Muscle layer of duodenum (tissue), 2 donors: ENCODE measurements around the gene OLFML3.
"Not testable (repeated sequence)": the region's sequence is repeated elsewhere in the genome, so short reads cannot be mapped to it uniquely, and the experiment has no call there.

Experiments
- H3K27ac ChIP-seq: one replicate; pipeline ENCODE4 v1.7.0; 2013; ENCODE audit warnings: mild to moderate bottlenecking, low read length
- H3K27me3 ChIP-seq: one replicate; pipeline ENCODE4 v1.7.0; 2013; ENCODE audit warnings: low read depth, mild to moderate bottlenecking, control low read depth, low read length
- H3K36me3 ChIP-seq, 2 donors: one replicate each; pipeline ENCODE4 v1.7.0; 2013; ENCODE audit warnings: low read length in 2 of 2, control low read depth in 1 of 2, mild to moderate bottlenecking in 1 of 2; ENCODE audit not compliant: insufficient read depth in 2 of 2, control insufficient read depth in 1 of 2
- H3K4me1 ChIP-seq, 2 donors: one replicate each; pipeline ENCODE4 v1.7.0; 2013; ENCODE audit warnings: low read length in 2 of 2, mild to moderate bottlenecking in 2 of 2, control low read depth in 1 of 2, moderate library complexity in 1 of 2; ENCODE audit not compliant: insufficient read depth in 2 of 2, control insufficient read depth in 1 of 2
- H3K4me3 ChIP-seq, 2 donors: one replicate each; pipeline ENCODE4 v1.7.0; 2013; ENCODE audit warnings: low read length in 2 of 2, low read depth in 1 of 2, mild to moderate bottlenecking in 1 of 2
- H3K9me3 ChIP-seq, 2 donors: one replicate each; pipeline ENCODE4 v1.7.0; 2013; ENCODE audit warnings: low read length in 2 of 2, control low read depth in 1 of 2, mild to moderate bottlenecking in 1 of 2; ENCODE audit not compliant: control insufficient read depth in 1 of 2
- donor health status: healthy.

The OLFML3 gene

DNA sequence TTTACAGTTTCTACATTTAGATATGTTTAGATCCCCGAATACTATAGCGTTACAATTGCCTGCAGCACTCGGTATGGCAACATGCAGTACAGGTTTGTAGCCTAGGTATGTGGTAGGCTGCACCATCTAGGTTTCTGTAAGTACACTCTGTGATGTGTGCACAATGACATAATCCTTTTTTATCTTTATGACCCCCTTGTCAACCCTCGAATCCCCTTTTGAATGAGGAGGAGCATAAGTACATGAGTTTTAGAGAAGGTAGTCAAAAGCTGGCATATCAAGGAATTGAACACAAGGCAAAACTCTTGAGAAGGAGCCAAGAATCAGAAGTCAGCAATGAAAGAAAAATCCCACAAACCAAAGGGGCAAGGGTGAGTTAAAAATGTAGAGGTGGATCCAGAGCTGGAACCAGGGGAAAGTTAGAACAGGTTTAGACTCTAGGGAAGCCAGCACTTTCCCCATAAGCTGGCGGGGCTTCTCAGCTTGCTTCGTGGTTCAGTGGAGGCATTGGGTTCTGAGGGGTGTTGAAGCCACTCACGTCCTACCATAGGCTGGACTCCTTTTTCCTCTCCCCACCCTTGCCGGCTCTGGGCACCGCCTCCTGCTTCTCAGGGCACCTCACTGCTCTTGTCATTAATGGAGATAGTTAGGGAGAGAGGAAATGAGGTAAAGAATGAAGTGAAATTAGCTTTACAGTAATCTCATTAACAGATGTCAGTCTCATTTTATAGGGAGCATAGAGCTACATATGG is 31.3 kb downstream of the OLFML3 start:
- Histone ChIP-seq H3K36me3 (no peaks in the 10 kb centered on the region), H3K27ac (no peak overlapping the region), H3K9me3 (no peaks in the 10 kb centered on the region)

DNA sequence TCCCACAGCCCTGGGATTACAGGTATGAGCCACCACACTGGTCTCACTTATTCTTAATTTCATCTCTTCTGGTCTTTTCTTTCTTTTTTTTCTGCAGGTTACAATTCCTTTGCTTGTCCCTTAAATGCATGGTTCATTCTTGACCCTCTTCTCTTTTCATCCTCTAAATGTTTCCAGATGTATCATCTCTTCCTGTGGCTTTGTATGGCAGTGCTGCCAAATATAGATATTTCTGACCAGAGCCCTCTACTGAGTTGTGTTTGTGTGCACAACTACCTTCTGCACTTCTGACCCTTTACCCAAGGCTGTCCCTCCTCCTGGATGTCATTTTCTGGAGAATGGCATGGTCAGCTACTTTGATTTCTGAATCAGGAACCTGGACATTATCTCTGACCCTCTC is 32.5 kb downstream of the OLFML3 start:
- no peaks in the 10 kb centered on the region for H3K27me3 ChIP-seq
- H3K4me1 ChIP-seq, result no peaks in the 10 kb centered on the region
- no peak overlapping the region for H3K27ac ChIP-seq
- H3K36me3 ChIP-seq, result no peaks in the 10 kb centered on the region
- no peak overlapping the region for H3K4me3 ChIP-seq
- H3K9me3 ChIP-seq, result no peaks in the 10 kb centered on the region

More for the DNA sequence above, 31.3 kb downstream of the OLFML3 start:
- H3K4me1 ChIP-seq, result no peaks in the 10 kb centered on the region
- H3K27me3 ChIP-seq, result no peaks in the 10 kb centered on the region
- no peak overlapping the region for H3K4me3 ChIP-seq

GRCh38 chr1:114015075-114015474 is 35.8 kb downstream of the OLFML3 start:
- Histone ChIP-seq H3K27ac (no peak overlapping the region), H3K9me3 (no peaks in the 10 kb centered on the region), H3K36me3 (no peaks in the 10 kb centered on the region), H3K4me1 (no peaks in the 10 kb centered on the region), H3K27me3 (no peaks in the 10 kb centered on the region), H3K4me3 (no peak overlapping the region)

DNA sequence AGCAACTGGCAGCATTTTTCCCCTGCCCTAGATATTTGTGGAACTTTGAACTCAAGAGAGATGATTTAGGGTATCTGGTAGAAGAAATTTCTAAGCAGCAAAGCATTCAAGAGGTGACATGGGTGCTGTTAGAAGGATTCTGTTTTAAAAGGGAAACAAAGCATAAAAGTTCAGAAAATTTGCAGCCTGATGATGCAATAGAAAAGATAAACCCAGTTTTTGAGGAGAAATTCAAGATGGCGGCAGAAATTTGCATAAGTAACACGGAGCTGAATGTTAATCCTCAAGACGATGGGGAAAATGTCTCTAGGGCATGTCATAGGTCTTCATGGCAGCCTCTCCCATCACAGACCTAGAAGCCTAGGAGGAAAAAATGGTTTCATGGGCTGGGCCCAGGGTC is 40.5 kb downstream of the OLFML3 start:
- not testable (repeated sequence) for H3K36me3 ChIP-seq, H3K4me3 ChIP-seq, H3K27me3 ChIP-seq, H3K9me3 ChIP-seq, H3K4me1 ChIP-seq, H3K27ac ChIP-seq

DNA sequence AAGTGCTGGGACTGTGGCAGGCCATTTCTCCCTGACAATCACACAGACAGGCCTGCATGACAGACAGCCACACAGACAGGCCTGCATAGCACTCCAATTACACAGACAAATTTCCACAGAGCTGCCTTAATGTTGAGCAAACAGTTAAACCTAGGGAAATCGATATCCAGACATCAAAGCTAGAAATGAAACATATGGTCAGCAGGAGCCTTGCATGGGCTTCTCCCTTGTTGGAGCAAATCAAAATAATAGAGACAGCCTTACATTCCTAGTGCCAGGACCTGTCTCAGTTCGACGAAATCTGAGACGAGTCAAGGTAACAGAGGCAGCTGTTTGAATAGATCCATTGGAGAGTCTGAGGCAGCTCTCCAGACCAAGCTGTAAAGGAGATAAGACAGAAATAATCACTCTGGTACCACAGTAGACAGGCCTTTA is 42.4 kb downstream of the OLFML3 start:
- no peak overlapping the region for H3K4me3 ChIP-seq
- no peaks in the 10 kb centered on the region for H3K36me3 ChIP-seq
- H3K27me3 ChIP-seq, result no peaks in the 10 kb centered on the region
- no peak overlapping the region for H3K27ac ChIP-seq
- H3K4me1 ChIP-seq, result no peaks in the 10 kb centered on the region
- no peaks in the 10 kb centered on the region for H3K9me3 ChIP-seq

GRCh38 chr1:114022877-114023276 is 43.6 kb downstream of the OLFML3 start:
- Histone ChIP-seq H3K9me3 (no peaks in the 10 kb centered on the region), H3K4me3 (no peak overlapping the region), H3K4me1 (no peaks in the 10 kb centered on the region), H3K36me3 (no peaks in the 10 kb centered on the region), H3K27ac (no peak overlapping the region), H3K27me3 (no peaks in the 10 kb centered on the region)

- no peaks in the 10 kb centered on the region for H3K36me3 ChIP-seq
- no peak overlapping the region for H3K27ac ChIP-seq
- no peaks in the 10 kb centered on the region for H3K9me3 ChIP-seq
- H3K27me3 ChIP-seq, result no peaks in the 10 kb centered on the region
- no peak overlapping the region for H3K4me3 ChIP-seq
- no peaks in the 10 kb centered on the region for H3K4me1 ChIP-seq
Measured at GRCh38 chr1:114023377-114023776, 44.1 kb downstream of the OLFML3 start.

DNA sequence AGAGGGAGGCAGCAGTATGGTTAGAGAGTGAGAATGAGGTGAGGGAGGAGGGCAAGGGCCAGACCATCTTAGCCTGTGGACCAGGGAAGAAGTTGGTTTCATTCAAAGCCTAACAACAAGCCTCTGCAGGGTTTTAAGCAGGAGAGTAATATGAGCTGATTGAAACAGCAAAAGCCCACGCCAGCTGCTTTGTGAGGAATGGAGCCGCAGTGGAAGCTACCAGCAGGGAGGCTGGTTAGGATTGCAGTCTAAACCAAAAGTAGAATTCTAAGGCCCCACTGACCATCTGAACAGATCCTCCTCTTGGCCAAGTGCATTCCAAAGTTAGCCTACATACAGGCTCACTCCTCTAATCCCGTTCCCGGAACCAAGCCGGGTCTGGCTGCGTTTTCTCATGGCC is 44.8 kb downstream of the OLFML3 start:
- no peak overlapping the region for H3K27ac ChIP-seq
- no peaks in the 10 kb centered on the region for H3K36me3 ChIP-seq
- H3K4me3 ChIP-seq, result no peak overlapping the region
- no peaks in the 10 kb centered on the region for H3K4me1 ChIP-seq
- H3K9me3 ChIP-seq, result no peaks in the 10 kb centered on the region
- no peaks in the 10 kb centered on the region for H3K27me3 ChIP-seq

DNA sequence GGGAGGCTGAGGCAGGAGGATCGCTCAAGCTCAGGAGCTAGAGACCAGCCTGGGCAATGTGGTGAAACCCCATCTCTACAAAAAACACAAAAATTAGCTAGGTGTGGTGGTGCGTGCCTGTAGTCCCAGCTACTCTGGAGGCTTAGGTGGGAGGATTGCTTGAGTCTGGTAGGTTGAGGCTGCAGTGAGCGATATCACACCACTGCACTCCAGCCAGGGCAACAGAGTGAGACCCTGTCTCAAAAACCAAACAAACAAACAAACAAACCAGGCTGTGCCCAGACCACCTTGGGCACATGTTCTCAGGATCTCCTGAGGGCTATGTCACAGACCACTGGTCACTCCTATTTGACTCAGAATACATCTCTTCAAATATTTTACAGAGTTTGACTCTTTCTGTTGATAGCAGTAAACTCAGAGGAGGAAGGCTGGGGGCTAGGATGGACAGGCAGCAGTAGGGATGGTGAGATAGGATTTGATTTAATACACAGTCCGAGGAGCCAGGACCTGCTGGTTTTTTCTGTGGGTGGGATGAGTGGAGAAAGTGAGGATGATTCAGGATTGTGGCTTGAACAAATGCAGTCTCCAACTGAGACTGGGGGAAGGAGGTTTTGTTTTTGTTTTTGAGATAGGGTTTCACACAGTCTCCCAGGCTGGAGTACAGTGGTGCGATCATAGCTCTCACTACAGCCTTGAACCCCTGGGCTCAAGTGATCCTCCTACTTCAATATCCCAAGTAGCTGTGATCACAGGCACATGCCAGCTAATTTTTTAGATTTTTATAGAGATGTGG is 46.5 kb downstream of the OLFML3 start:
- Histone ChIP-seq H3K9me3 (no peaks in the 10 kb centered on the region), H3K4me3 (no peak overlapping the region), H3K27me3 (no peaks in the 10 kb centered on the region), H3K27ac (no peak overlapping the region), H3K4me1 (no peaks in the 10 kb centered on the region), H3K36me3 (no peaks in the 10 kb centered on the region)

DNA sequence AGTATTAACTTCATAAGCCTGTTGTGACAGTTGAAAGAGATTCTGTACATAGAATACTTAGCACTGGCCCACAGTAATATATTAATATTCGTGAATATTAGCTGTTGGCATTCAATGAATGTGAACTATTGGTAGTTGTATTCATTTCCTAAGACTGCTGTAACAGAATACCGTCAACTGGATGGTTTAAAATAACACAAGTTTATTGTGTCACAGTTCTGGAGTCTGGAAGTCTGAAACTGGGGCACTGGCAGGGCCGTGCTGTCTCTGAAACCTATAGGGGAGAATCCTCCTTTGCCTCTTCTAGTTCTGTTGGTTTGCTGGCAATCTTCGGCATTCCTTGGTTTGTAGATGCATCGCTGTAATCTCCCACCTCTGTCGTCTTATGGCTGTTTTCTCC is 47.5 kb downstream of the OLFML3 start:
- H3K36me3 ChIP-seq, result no peaks in the 10 kb centered on the region
- H3K27ac ChIP-seq, result no peak overlapping the region
- no peaks in the 10 kb centered on the region for H3K27me3 ChIP-seq
- no peaks in the 10 kb centered on the region for H3K9me3 ChIP-seq
- H3K4me3 ChIP-seq, result no peak overlapping the region
- no peaks in the 10 kb centered on the region for H3K4me1 ChIP-seq
